ENCODE measurements around the gene STK39. TPM values are rescaled to one million over a fixed set of nuclear protein-coding genes. Genes with fewer than 3 reads are reported as not detected.

Gene STK39
- total RNA-seq, 2 experiments from 2014 or later, result 17.7 to 41.1 TPM

DNA sequence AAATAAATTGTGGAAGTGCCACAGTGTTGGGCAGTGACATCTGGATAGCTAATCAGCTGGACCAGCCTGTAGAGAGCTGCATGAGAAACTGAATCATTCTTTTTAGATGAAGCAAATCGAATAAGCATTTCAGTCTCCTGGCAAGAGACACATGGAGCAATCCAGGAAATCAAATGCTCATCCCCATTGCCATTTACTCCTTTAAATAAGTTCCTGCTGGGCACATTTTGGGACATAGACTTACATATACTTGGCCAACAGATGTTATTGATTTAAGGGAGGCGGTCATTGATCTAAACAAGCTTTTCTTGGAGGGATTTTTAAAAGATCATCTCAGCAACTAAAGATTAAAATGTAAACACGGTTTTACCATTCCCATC, 307.1 kb downstream of the STK39 start:
- no peak overlapping the region for H3K27ac ChIP-seq (ENCODE audit: low read depth, low read length, poor library complexity, severe bottlenecking)
- H3K4me2 ChIP-seq (ENCODE audit: low read length), result no peak overlapping the region
- no peak overlapping the region for H3K4me3 ChIP-seq (ENCODE audit: low read depth, low read length, poor library complexity, severe bottlenecking)
- ChIA-PET POLR2A (interaction anchor here (1.0 kb wide), 1 partner anchor 400 kb away, joined by 3 read pairs; no protein-coding TSS in a partner anchor), CTCF (ENCODE audit: unreplicated experiment) (no interaction called here)
- no peak overlapping the region for H2AFZ ChIP-seq (ENCODE audit: low read length)
- TF ChIP-seq EZH2phosphoT487 (IDR thresholded peaks at IDR 0.05; ENCODE audit: borderline replicate concordance, low read depth, low read length), result no peak
- TF ChIP-seq, protein P1, sequence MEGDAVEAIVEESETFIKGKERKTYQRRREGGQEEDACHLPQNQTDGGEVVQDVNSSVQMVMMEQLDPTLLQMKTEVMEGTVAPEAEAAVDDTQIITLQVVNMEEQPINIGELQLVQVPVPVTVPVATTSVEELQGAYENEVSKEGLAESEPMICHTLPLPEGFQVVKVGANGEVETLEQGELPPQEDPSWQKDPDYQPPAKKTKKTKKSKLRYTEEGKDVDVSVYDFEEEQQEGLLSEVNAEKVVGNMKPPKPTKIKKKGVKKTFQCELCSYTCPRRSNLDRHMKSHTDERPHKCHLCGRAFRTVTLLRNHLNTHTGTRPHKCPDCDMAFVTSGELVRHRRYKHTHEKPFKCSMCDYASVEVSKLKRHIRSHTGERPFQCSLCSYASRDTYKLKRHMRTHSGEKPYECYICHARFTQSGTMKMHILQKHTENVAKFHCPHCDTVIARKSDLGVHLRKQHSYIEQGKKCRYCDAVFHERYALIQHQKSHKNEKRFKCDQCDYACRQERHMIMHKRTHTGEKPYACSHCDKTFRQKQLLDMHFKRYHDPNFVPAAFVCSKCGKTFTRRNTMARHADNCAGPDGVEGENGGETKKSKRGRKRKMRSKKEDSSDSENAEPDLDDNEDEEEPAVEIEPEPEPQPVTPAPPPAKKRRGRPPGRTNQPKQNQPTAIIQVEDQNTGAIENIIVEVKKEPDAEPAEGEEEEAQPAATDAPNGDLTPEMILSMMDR (conservative IDR thresholded peaks at IDR 0.05; ENCODE audit: low read length), result no peak
- no peak for DNase-seq (ENCODE audit: low spot score)
- H3K4me1 ChIP-seq (ENCODE audit: insufficient read depth, low read length, poor library complexity, severe bottlenecking), result no peaks in the 10 kb centered on the region
- H3K36me3 ChIP-seq (ENCODE audit: insufficient read depth, low read length), result no peaks in the 10 kb centered on the region
- H3K9me3 ChIP-seq (ENCODE audit: low read length), result no peaks in the 10 kb centered on the region
- H3K79me2 ChIP-seq (ENCODE audit: insufficient read depth, low read depth, low read length), result no peaks in the 10 kb centered on the region
- H4K20me1 ChIP-seq (ENCODE audit: insufficient read depth, low read length), result no peaks in the 10 kb centered on the region
- intact Hi-C loops (cut with micrococcal nuclease; ENCODE audit: unreplicated experiment), result no loop called here
- no peaks in the 10 kb centered on the region for H3K9me2 ChIP-seq (ENCODE audit: insufficient read depth, low read length)
- no TSS peak for BruUV-seq (replicated peaks)

DNA sequence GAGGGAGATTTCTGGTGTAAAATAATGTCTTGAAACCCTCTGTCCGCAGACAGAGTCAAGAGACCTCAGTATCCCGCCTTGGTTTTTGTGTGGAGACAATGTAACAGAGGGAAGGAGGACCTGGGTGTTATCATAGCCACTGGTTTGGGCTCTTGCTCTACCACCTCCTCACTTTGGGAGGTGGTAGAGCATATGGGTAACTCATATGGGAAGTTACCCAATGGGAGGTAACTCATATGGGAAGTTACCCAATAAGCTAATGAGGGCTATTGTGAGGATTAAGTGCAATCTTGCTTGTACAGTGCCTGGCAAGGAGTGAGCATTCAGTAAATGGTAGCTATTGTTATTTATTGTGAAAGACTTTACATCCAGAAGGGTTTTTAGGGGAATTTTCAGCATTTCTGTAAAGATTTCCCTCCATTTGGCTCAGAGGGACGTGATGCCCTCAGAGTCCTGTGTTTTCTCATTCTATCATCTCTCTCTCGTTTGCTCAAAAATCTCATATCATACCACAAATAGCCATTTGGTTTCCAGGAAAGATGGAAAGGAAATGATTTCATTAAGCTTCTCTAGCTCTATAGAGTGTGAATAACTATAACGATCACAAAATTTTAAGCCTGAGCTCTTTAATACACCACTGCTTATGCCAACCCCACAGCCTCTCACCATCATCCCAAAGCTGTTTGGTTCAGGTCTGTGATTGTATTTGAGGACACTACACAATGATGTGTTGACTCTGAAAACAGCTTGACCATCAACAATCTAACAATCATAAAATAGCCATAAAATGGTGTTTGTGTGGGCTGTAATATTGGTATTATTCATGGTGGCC, 307.7 kb downstream of the STK39 start:
- ChIA-PET CTCF (ENCODE audit: unreplicated experiment) (no interaction called here), POLR2A (interaction anchor here (1.0 kb wide), 2 partner anchors 19 to 401 kb away, joined by 3 read pairs; no protein-coding TSS in a partner anchor)
- Histone ChIP-seq H4K20me1 (ENCODE audit: insufficient read depth, low read length) (no peaks in the 10 kb centered on the region), H3K9me3 (ENCODE audit: low read length) (no peaks in the 10 kb centered on the region), H3K27ac (ENCODE audit: low read depth, low read length, poor library complexity, severe bottlenecking) (no peak overlapping the region), H3K9me2 (ENCODE audit: insufficient read depth, low read length) (no peaks in the 10 kb centered on the region), H3K4me2 (ENCODE audit: low read length) (no peak overlapping the region), H3K4me1 (ENCODE audit: insufficient read depth, low read length, poor library complexity, severe bottlenecking) (no peaks in the 10 kb centered on the region), H3K36me3 (ENCODE audit: insufficient read depth, low read length) (no peaks in the 10 kb centered on the region), H3K4me3 (ENCODE audit: low read depth, low read length, poor library complexity, severe bottlenecking) (no peak overlapping the region), H2AFZ (ENCODE audit: low read length) (no peak overlapping the region), H3K79me2 (ENCODE audit: insufficient read depth, low read depth, low read length) (no peaks in the 10 kb centered on the region)
- TF ChIP-seq, protein P1 (conservative IDR thresholded peaks at IDR 0.05; ENCODE audit: low read length), result no peak
- TF ChIP-seq EZH2phosphoT487 (IDR thresholded peaks at IDR 0.05; ENCODE audit: borderline replicate concordance, low read depth, low read length), result no peak
- intact Hi-C loops (cut with micrococcal nuclease; ENCODE audit: unreplicated experiment), result no loop called here
- no peak for DNase-seq (ENCODE audit: low spot score)
- no TSS peak for BruUV-seq (replicated peaks)

DNA sequence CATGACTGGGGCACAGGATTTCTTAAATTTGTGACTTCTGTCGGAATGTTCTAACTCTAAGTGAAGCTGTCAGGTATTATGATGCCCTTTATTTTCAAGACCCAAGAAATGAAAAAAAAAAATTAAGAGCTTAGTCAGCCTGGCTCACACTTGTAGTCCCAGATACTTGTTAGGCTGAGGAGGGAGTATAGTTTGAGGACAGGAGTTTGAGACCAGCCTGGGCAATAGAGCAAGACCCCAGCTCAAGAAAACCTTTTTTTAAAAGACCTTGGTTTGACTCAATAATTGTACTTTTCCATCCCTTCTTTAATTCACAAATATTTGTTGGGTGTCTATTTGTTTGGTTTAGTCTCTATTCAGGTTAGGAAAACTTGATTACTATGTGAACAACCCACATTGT, 310.0 kb downstream of the STK39 start:
- Histone ChIP-seq H3K4me1 (ENCODE audit: insufficient read depth, low read length, poor library complexity, severe bottlenecking) (no peaks in the 10 kb centered on the region), H3K4me3 (ENCODE audit: low read depth, low read length, poor library complexity, severe bottlenecking) (no peak overlapping the region), H3K4me2 (ENCODE audit: low read length) (no peak overlapping the region), H3K9me2 (ENCODE audit: insufficient read depth, low read length) (no peaks in the 10 kb centered on the region), H3K36me3 (ENCODE audit: insufficient read depth, low read length) (no peaks in the 10 kb centered on the region), H3K79me2 (ENCODE audit: insufficient read depth, low read depth, low read length) (no peaks in the 10 kb centered on the region), H4K20me1 (ENCODE audit: insufficient read depth, low read length) (no peaks in the 10 kb centered on the region), H3K27ac (ENCODE audit: low read depth, low read length, poor library complexity, severe bottlenecking) (no peak overlapping the region), H2AFZ (ENCODE audit: low read length) (no peak overlapping the region), H3K9me3 (ENCODE audit: low read length) (no peaks in the 10 kb centered on the region)
- intact Hi-C loops (cut with micrococcal nuclease; ENCODE audit: unreplicated experiment), result no loop called here
- ChIA-PET POLR2A (interaction anchor here (0.6 to 1.3 kb wide), 4 partner anchors 9 to 119 kb away, joined by 3 to 5 read pairs (median 3); no protein-coding TSS in a partner anchor), CTCF (ENCODE audit: unreplicated experiment) (no interaction called here)
- no TSS peak for BruUV-seq (replicated peaks)
- no peak for DNase-seq (ENCODE audit: low spot score)
- no peak for TF ChIP-seq EZH2phosphoT487 (IDR thresholded peaks at IDR 0.05; ENCODE audit: borderline replicate concordance, low read depth, low read length)
- TF ChIP-seq, protein P1 (conservative IDR thresholded peaks at IDR 0.05; ENCODE audit: low read length), result no peak
